ENCODE data around the gene KCNG2. TPM values are rescaled to one million over a fixed set of nuclear protein-coding genes. Genes with fewer than 3 reads are reported as not detected.

Gene KCNG2
- total and polyA plus RNA-seq, 2 of the 13 experiments (the other 11 are each of a cell fraction or from before 2014, with no cell fraction given): not detected

DNA sequence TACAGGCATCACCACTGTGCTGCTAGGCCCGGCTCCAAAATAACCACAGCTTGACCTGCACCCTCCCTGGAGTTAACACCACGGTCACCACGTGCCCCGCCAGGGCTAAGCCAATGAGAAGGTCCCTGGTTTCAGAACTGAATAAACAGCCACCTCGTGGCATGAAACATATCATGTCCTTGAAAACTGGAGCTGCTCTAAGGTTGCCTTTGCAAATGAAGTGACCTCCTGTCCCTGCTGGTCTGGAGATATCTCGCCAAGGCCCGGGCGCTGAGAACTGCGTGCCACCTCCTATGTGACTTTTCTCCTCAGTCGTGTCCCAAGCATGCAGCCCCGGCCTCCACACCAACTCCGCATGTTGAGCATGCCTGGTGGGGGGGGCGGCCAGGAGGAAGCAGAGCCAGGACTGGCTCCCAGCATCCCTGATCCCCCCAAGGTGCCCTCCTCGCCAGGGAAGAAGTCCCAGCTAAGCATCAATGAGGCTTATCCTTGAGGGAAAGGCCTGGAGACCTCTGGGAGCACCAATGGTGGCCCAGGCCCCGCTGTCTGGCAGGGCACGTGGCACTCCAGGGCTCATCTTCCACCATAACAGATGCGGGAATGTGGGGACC, 16.3 kb upstream of the KCNG2 start (continued):
- 0 out of 4 replicates have a peak, but pooled peaks of 1 of the 2 experiments have one; percentile 27 for TF ChIP-seq KLF16 (CRISPR knock-in tag; IDR thresholded peaks at IDR 0.05)
- peak; percentile 47; the same call in 1 of the 2 replicates for TF ChIP-seq HMG20A (CRISPR knock-in tag; IDR thresholded peaks at IDR 0.05; ENCODE audit: borderline replicate concordance)
- TF ChIP-seq FOXA3 (CRISPR knock-in tag; IDR thresholded peaks at IDR 0.05): peak; percentile 41; the same call in 1 of the 2 replicates
- no peak for TF ChIP-seq XBP1 (CRISPR knock-in tag; IDR thresholded peaks at IDR 0.05)
- TF ChIP-seq SRSF4 (IDR thresholded peaks at IDR 0.05; ENCODE audit: low read depth, low read length, poor library complexity, severe bottlenecking): no peak
- TF ChIP-seq, protein P1, sequence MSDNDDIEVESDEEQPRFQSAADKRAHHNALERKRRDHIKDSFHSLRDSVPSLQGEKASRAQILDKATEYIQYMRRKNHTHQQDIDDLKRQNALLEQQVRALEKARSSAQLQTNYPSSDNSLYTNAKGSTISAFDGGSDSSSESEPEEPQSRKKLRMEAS (IDR thresholded peaks at IDR 0.05): peak; percentile 69
- no peak for TF ChIP-seq RXRA (CRISPR knock-in tag; IDR thresholded peaks at IDR 0.05)
- no peak for TF ChIP-seq RAD21 (CRISPR knock-in tag; IDR thresholded peaks at IDR 0.05)
- peak; percentile 45 for TF ChIP-seq NFYB (CRISPR knock-in tag; IDR thresholded peaks at IDR 0.05)
- TF ChIP-seq, protein P2, sequence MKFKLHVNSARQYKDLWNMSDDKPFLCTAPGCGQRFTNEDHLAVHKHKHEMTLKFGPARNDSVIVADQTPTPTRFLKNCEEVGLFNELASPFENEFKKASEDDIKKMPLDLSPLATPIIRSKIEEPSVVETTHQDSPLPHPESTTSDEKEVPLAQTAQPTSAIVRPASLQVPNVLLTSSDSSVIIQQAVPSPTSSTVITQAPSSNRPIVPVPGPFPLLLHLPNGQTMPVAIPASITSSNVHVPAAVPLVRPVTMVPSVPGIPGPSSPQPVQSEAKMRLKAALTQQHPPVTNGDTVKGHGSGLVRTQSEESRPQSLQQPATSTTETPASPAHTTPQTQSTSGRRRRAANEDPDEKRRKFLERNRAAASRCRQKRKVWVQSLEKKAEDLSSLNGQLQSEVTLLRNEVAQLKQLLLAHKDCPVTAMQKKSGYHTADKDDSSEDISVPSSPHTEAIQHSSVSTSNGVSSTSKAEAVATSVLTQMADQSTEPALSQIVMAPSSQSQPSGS (CRISPR knock-in tag; IDR thresholded peaks at IDR 0.05): no peak
- no peak for TF ChIP-seq ZNF354B (CRISPR knock-in tag; IDR thresholded peaks at IDR 0.05)
- TF ChIP-seq, protein P3, sequence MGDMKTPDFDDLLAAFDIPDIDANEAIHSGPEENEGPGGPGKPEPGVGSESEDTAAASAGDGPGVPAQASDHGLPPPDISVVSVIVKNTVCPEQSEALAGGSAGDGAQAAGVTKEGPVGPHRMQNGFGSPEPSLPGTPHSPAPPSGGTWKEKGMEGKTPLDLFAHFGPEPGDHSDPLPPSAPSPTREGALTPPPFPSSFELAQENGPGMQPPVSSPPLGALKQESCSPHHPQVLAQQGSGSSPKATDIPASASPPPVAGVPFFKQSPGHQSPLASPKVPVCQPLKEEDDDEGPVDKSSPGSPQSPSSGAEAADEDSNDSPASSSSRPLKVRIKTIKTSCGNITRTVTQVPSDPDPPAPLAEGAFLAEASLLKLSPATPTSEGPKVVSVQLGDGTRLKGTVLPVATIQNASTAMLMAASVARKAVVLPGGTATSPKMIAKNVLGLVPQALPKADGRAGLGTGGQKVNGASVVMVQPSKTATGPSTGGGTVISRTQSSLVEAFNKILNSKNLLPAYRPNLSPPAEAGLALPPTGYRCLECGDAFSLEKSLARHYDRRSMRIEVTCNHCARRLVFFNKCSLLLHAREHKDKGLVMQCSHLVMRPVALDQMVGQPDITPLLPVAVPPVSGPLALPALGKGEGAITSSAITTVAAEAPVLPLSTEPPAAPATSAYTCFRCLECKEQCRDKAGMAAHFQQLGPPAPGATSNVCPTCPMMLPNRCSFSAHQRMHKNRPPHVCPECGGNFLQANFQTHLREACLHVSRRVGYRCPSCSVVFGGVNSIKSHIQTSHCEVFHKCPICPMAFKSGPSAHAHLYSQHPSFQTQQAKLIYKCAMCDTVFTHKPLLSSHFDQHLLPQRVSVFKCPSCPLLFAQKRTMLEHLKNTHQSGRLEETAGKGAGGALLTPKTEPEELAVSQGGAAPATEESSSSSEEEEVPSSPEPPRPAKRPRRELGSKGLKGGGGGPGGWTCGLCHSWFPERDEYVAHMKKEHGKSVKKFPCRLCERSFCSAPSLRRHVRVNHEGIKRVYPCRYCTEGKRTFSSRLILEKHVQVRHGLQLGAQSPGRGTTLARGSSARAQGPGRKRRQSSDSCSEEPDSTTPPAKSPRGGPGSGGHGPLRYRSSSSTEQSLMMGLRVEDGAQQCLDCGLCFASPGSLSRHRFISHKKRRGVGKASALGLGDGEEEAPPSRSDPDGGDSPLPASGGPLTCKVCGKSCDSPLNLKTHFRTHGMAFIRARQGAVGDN (CRISPR knock-in tag; IDR thresholded peaks at IDR 0.05): peak; percentile 55
- no peak for TF ChIP-seq NR2C2 (CRISPR knock-in tag; IDR thresholded peaks at IDR 0.05; ENCODE audit: borderline replicate concordance)
- no peak for TF ChIP-seq ZNF772 (CRISPR knock-in tag; IDR thresholded peaks at IDR 0.05)
- 0 out of 2 replicates have a peak, but pooled peaks have one; percentile 53 for TF ChIP-seq TBX2 (CRISPR knock-in tag; IDR thresholded peaks at IDR 0.05; ENCODE audit: borderline replicate concordance)
- 0 out of 2 replicates have a peak, but pooled peaks have one; percentile 30 for TF ChIP-seq KAT8 (CRISPR knock-in tag; IDR thresholded peaks at IDR 0.05)
- no peak for TF ChIP-seq PCBP2 (optimal IDR thresholded peaks at IDR 0.05; ENCODE audit: low read depth, low read length, poor library complexity, severe bottlenecking)
- no peak for TF ChIP-seq PAF1 (CRISPR knock-in tag; IDR thresholded peaks at IDR 0.05)
- TF ChIP-seq, protein P4, sequence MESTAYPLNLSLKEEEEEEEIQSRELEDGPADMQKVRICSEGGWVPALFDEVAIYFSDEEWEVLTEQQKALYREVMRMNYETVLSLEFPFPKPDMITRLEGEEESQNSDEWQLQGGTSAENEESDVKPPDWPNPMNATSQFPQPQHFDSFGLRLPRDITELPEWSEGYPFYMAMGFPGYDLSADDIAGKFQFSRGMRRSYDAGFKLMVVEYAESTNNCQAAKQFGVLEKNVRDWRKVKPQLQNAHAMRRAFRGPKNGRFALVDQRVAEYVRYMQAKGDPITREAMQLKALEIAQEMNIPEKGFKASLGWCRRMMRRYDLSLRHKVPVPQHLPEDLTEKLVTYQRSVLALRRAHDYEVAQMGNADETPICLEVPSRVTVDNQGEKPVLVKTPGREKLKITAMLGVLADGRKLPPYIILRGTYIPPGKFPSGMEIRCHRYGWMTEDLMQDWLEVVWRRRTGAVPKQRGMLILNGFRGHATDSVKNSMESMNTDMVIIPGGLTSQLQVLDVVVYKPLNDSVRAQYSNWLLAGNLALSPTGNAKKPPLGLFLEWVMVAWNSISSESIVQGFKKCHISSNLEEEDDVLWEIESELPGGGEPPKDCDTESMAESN (CRISPR knock-in tag; conservative IDR thresholded peaks at IDR 0.05): no peak
- TF ChIP-seq, protein P5, sequence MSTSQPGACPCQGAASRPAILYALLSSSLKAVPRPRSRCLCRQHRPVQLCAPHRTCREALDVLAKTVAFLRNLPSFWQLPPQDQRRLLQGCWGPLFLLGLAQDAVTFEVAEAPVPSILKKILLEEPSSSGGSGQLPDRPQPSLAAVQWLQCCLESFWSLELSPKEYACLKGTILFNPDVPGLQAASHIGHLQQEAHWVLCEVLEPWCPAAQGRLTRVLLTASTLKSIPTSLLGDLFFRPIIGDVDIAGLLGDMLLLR (CRISPR knock-in tag; IDR thresholded peaks at IDR 0.05): no peak
- TF ChIP-seq ZNF850 (CRISPR knock-in tag; conservative IDR thresholded peaks at IDR 0.05): no peak
- no peak for TF ChIP-seq ETV5 (CRISPR knock-in tag; IDR thresholded peaks at IDR 0.05; ENCODE audit: borderline replicate concordance)

Measured in HepG2 (cell line).